ENCODE measurements around the gene CHD5.

The CHD5 gene

GRCh38 chr1:6090288-6090687 is 89.8 kb downstream of the CHD5 start:
- TF ChIP-seq CTCF (IDR thresholded peaks at IDR 0.05; ENCODE audit: unreplicated experiment in 3 of 3), result no peak
- H3K27ac Mint-ChIP-seq, result no peak overlapping the region
- no peaks in the 10 kb centered on the region for H3K36me3 Mint-ChIP-seq (ENCODE audit: low read depth)
- H3K4me1 Mint-ChIP-seq, result peaks cover 27% of the 10 kb centered on the region
- peaks cover 47% of the 10 kb centered on the region for H3K27me3 Mint-ChIP-seq (ENCODE audit: low read depth)
- no peak overlapping the region for H3K4me3 Mint-ChIP-seq
- no peaks in the 10 kb centered on the region for H3K9me3 Mint-ChIP-seq

- Mint-ChIP-seq H3K27ac (no peak overlapping the region), H3K36me3 (ENCODE audit: low read depth) (no peaks in the 10 kb centered on the region), H3K4me1 (peaks cover 34% of the 10 kb centered on the region), H3K27me3 (ENCODE audit: low read depth) (peaks cover 47% of the 10 kb centered on the region), H3K4me3 (no peak overlapping the region), H3K9me3 (no peaks in the 10 kb centered on the region)
- TF ChIP-seq CTCF (IDR thresholded peaks at IDR 0.05; ENCODE audit: unreplicated experiment in 3 of 3), result no peak
Measured at GRCh38 chr1:6088956-6089355, 91.2 kb downstream of the CHD5 start.

GRCh38 chr1:6087958-6088357 is 92.2 kb downstream of the CHD5 start:
- no peaks in the 10 kb centered on the region for H3K36me3 Mint-ChIP-seq (ENCODE audit: low read depth)
- H3K4me3 Mint-ChIP-seq, result no peak overlapping the region
- H3K9me3 Mint-ChIP-seq, result no peaks in the 10 kb centered on the region
- H3K4me1 Mint-ChIP-seq, result peaks cover 35% of the 10 kb centered on the region
- no peak for TF ChIP-seq CTCF (IDR thresholded peaks at IDR 0.05; ENCODE audit: unreplicated experiment in 3 of 3)
- H3K27me3 Mint-ChIP-seq (ENCODE audit: low read depth), result peaks cover 42% of the 10 kb centered on the region
- H3K27ac Mint-ChIP-seq, result peak overlapping the region in 1 of 3 experiments; percentile 22

GRCh38 chr1:6087377-6087772 is 92.7 kb downstream of the CHD5 start:
- Mint-ChIP-seq H3K9me3 (no peaks in the 10 kb centered on the region), H3K27me3 (ENCODE audit: low read depth) (peaks cover 44% of the 10 kb centered on the region), H3K4me3 (no peak overlapping the region), H3K4me1 (peaks cover 38% of the 10 kb centered on the region), H3K36me3 (ENCODE audit: low read depth) (no peaks in the 10 kb centered on the region), H3K27ac (peak overlapping the region in 1 of 3 experiments; percentile 22)
- no peak for TF ChIP-seq CTCF (IDR thresholded peaks at IDR 0.05; ENCODE audit: unreplicated experiment in 3 of 3)

GRCh38 chr1:6086762-6087376 is 93.3 kb downstream of the CHD5 start:
- no peak for TF ChIP-seq CTCF (IDR thresholded peaks at IDR 0.05; ENCODE audit: unreplicated experiment in 3 of 3)
- Mint-ChIP-seq H3K4me3 (no peak overlapping the region), H3K36me3 (ENCODE audit: low read depth) (no peaks in the 10 kb centered on the region), H3K27ac (peak overlapping the region in 1 of 3 experiments; percentile 22), H3K4me1 (peaks cover 42% of the 10 kb centered on the region), H3K9me3 (no peaks in the 10 kb centered on the region), H3K27me3 (ENCODE audit: low read depth) (peaks cover 42% of the 10 kb centered on the region)

GRCh38 chr1:6086358-6086757 is 93.8 kb downstream of the CHD5 start:
- Mint-ChIP-seq H3K4me1 (peaks cover 42% of the 10 kb centered on the region), H3K27me3 (ENCODE audit: low read depth) (peaks cover 37% of the 10 kb centered on the region), H3K4me3 (no peak overlapping the region), H3K36me3 (ENCODE audit: low read depth) (no peaks in the 10 kb centered on the region), H3K9me3 (no peaks in the 10 kb centered on the region), H3K27ac (peak overlapping the region in 1 of 3 experiments; percentile 22)
- TF ChIP-seq CTCF (IDR thresholded peaks at IDR 0.05; ENCODE audit: unreplicated experiment in 3 of 3), result no peak

All from nephron (organoid).